Measurements from ENCODE around the gene CRYBA4.

The CRYBA4 gene

DNA sequence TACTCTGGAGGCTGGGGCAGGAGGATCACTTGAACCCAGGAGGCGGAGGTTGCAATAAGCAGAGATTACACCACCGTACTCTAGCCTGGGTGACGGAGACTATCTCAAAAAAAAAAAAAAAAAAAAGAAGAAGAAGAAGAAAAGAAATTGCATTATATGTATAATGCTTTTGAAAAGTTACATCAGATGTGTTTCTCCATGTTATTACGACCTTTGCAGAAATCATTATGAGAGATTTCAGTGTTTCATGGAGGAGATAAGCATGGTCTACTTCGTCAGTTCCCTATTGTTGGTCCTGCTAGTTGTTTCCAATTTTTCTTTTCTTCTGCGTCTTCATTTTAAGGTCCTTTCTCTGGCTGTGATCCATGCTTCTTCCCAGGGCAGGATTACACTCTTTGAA, 38.6 kb downstream of the CRYBA4 start:
- H2AFZ ChIP-seq (ENCODE audit: low read depth, low read length): no peak overlapping the region
- no peaks in the 10 kb centered on the region for H3K79me1 ChIP-seq (replicated peaks; ENCODE audit: low read length, poor library complexity, severe bottlenecking)
- no peak overlapping the region for H4K8ac ChIP-seq (ENCODE audit: low read length)
- no peak overlapping the region for H3K18ac ChIP-seq (ENCODE audit: low read depth in 1 of 2, low read length in 2 of 2)
- H2AK5ac ChIP-seq (ENCODE audit: low read length, severe bottlenecking): no peak overlapping the region
- no peak overlapping the region for H3K23ac ChIP-seq (ENCODE audit: low read length in 2 of 2)
- 98% methylated on average over 4 of the region's 6 CpGs for WGBS
- no peak overlapping the region for H4K91ac ChIP-seq (ENCODE audit: low read length)
- no peak overlapping the region for H3K4me3 ChIP-seq (ENCODE audit: insufficient read depth in 1 of 2, low read depth in 1 of 2, low read length in 2 of 2)
- no peak overlapping the region for H3K9ac ChIP-seq (ENCODE audit: low read length)
- DNase-seq: no peak
- H3K4me1 ChIP-seq (ENCODE audit: control insufficient read depth, insufficient read depth, low read depth, low read length): peaks cover 18% of the 10 kb centered on the region
- no peak overlapping the region for H2BK5ac ChIP-seq (ENCODE audit: low read depth, low read length, poor library complexity, severe bottlenecking)
- no peak overlapping the region for H2BK15ac ChIP-seq (ENCODE audit: low read depth, poor library complexity, severe bottlenecking)
- no peak overlapping the region for H3K4ac ChIP-seq (ENCODE audit: low read depth in 1 of 2, low read length in 2 of 2)
- H3K36me3 ChIP-seq (ENCODE audit: control insufficient read depth in 1 of 2, insufficient read depth in 2 of 2, low read depth in 1 of 2, low read length in 2 of 2): no peaks in the 10 kb centered on the region
- H2BK12ac ChIP-seq (ENCODE audit: low read length in 2 of 2): no peak overlapping the region
- H3K27ac ChIP-seq (ENCODE audit: low read length, poor library complexity, severe bottlenecking): no peak overlapping the region
- H3K27me3 ChIP-seq (ENCODE audit: control insufficient read depth in 1 of 2, insufficient read depth in 1 of 2, low read length in 2 of 2): peaks cover 19 to 37% of the 10 kb centered on the region in 2 experiments
- no peak overlapping the region for H3K14ac ChIP-seq (ENCODE audit: low read length in 2 of 2)
- H2BK120ac ChIP-seq (ENCODE audit: low read depth, low read length): no peak overlapping the region
- no peak overlapping the region for H3K4me2 ChIP-seq (ENCODE audit: low read length, poor library complexity, severe bottlenecking)
- H3K9me3 ChIP-seq (ENCODE audit: control insufficient read depth, low read length): no peaks in the 10 kb centered on the region

DNA sequence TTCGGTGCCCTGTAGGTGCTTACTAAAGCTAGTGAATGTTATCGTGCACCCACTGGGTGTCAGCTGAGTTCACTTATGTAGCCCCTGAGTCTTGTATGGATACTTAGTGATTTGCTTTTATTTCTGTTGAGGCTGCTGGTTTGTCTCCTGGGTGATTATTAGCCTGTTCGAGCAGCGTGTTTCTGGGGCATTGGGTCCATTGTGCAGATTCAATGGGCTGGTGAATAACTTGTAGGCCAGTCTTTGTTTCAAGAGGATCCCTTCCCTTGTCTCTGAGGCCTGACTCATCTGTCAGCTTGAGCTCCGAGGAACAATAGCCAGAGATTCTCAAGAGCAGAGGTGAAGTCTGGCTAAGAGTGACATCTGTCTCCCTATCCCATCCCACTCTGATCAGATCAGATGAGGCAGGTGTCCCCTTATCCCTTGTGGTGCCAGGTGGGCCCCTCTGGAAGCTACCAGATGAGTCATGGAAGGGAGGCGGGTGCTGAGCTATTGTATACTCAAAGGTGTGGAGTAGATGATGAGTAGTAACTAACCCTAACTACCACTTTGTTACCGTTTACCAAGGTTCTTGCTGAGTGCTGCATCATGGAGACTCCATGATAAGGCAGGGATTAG, 39.3 kb downstream of the CRYBA4 start:
- H3K14ac ChIP-seq (ENCODE audit: low read length in 2 of 2): no peak overlapping the region
- no peak overlapping the region for H2BK15ac ChIP-seq (ENCODE audit: low read depth, poor library complexity, severe bottlenecking)
- no peaks in the 10 kb centered on the region for H3K9me3 ChIP-seq (ENCODE audit: control insufficient read depth, low read length)
- H3K4me1 ChIP-seq (ENCODE audit: control insufficient read depth, insufficient read depth, low read depth, low read length): peaks cover 20% of the 10 kb centered on the region
- no peak overlapping the region for H3K4me2 ChIP-seq (ENCODE audit: low read length, poor library complexity, severe bottlenecking)
- no peak for DNase-seq
- WGBS: 62% methylated on average over 7 of the region's 7 CpGs
- no peak overlapping the region for H4K91ac ChIP-seq (ENCODE audit: low read length)
- H3K79me1 ChIP-seq (replicated peaks; ENCODE audit: low read length, poor library complexity, severe bottlenecking): no peaks in the 10 kb centered on the region
- H2BK120ac ChIP-seq (ENCODE audit: low read depth, low read length): no peak overlapping the region
- no peak overlapping the region for H3K23ac ChIP-seq (ENCODE audit: low read length in 2 of 2)
- H3K9ac ChIP-seq (ENCODE audit: low read length): no peak overlapping the region
- H3K4ac ChIP-seq (ENCODE audit: low read depth in 1 of 2, low read length in 2 of 2): no peak overlapping the region
- H2AFZ ChIP-seq (ENCODE audit: low read depth, low read length): no peak overlapping the region
- peaks cover 19 to 32% of the 10 kb centered on the region in 2 experiments for H3K27me3 ChIP-seq (ENCODE audit: control insufficient read depth in 1 of 2, insufficient read depth in 1 of 2, low read length in 2 of 2)
- H3K36me3 ChIP-seq (ENCODE audit: control insufficient read depth in 1 of 2, insufficient read depth in 2 of 2, low read depth in 1 of 2, low read length in 2 of 2): no peaks in the 10 kb centered on the region
- peak overlapping the region in 1 of 2 experiments; percentile 4 for H2BK12ac ChIP-seq (ENCODE audit: low read length in 2 of 2)
- no peak overlapping the region for H3K4me3 ChIP-seq (ENCODE audit: insufficient read depth in 1 of 2, low read depth in 1 of 2, low read length in 2 of 2)
- no peak overlapping the region for H2AK5ac ChIP-seq (ENCODE audit: low read length, severe bottlenecking)
- no peak overlapping the region for H3K27ac ChIP-seq (ENCODE audit: low read length, poor library complexity, severe bottlenecking)
- H4K8ac ChIP-seq (ENCODE audit: low read length): no peak overlapping the region
- no peak overlapping the region for H2BK5ac ChIP-seq (ENCODE audit: low read depth, low read length, poor library complexity, severe bottlenecking)
- no peak overlapping the region for H3K18ac ChIP-seq (ENCODE audit: low read depth in 1 of 2, low read length in 2 of 2)

DNA sequence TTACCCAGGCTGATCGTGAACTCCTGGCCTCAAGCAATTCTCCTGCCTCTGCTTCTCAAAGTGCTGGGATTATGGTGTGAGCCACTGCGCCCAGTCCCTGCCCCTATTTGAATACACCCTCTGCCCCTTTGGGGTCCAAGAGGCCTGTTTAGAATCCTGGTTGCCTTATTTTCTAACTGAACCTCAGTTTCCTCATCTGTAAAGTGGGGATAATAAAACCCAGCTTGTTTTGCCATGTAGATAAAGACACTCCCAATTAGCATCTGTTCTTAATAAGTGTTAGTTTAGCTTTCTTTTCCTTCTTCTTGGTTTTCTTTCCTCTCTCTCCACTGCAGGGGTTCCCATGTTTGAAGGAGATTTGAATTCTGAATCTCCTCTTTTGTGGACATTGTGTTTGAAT, 40.4 kb downstream of the CRYBA4 start:
- Histone ChIP-seq H3K27me3 (ENCODE audit: control insufficient read depth in 1 of 2, insufficient read depth in 1 of 2, low read length in 2 of 2) (peaks cover 13 to 25% of the 10 kb centered on the region in 2 experiments), H3K27ac (ENCODE audit: low read length, poor library complexity, severe bottlenecking) (no peak overlapping the region)
- 98% methylated on average over 2 of the region's 2 CpGs for WGBS

DNA sequence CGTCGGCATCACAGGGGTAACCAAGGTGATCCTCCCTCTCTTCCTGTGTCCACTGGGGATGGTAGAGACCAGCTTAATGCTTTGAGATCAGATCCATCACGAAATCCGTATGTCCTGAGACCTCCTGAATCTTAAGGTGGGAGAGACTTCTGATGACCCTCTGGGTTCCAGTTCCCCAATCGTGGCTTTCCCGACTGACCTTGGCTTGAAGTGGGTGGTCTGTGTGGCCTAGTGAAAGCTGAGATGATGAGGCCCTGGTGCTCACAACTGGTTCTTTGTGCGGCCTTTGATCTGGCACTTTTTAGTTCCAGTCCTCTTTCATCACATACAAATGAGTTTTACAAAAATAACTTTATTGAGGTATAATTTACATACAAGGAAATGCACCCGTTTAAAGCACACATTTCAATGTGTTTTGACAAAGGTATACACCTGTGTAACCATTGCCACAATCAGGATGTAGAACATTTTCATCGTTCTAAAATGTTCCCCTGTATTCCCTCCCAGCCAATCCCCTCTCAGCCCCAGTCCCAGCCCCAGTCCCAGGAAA, 41.7 kb downstream of the CRYBA4 start:
- Histone ChIP-seq H2BK5ac (ENCODE audit: low read depth, low read length, poor library complexity, severe bottlenecking) (no peak overlapping the region), H3K23ac (ENCODE audit: low read length in 2 of 2) (no peak overlapping the region), H2BK12ac (ENCODE audit: low read length in 2 of 2) (no peak overlapping the region), H2AFZ (ENCODE audit: low read depth, low read length) (no peak overlapping the region), H2BK120ac (ENCODE audit: low read depth, low read length) (no peak overlapping the region), H3K18ac (ENCODE audit: low read depth in 1 of 2, low read length in 2 of 2) (no peak overlapping the region), H3K79me1 (replicated peaks; ENCODE audit: low read length, poor library complexity, severe bottlenecking) (no peaks in the 10 kb centered on the region), H2BK15ac (ENCODE audit: low read depth, poor library complexity, severe bottlenecking) (no peak overlapping the region), H3K14ac (ENCODE audit: low read length in 2 of 2) (no peak overlapping the region), H3K4me2 (ENCODE audit: low read length, poor library complexity, severe bottlenecking) (no peak overlapping the region), H3K9me3 (ENCODE audit: control insufficient read depth, low read length) (no peaks in the 10 kb centered on the region), H3K4me3 (ENCODE audit: insufficient read depth in 1 of 2, low read depth in 1 of 2, low read length in 2 of 2) (no peak overlapping the region), H3K9ac (ENCODE audit: low read length) (no peak overlapping the region), H2AK5ac (ENCODE audit: low read length, severe bottlenecking) (no peak overlapping the region), H3K4me1 (ENCODE audit: control insufficient read depth, insufficient read depth, low read depth, low read length) (peaks cover 11% of the 10 kb centered on the region), H3K36me3 (ENCODE audit: control insufficient read depth in 1 of 2, insufficient read depth in 2 of 2, low read depth in 1 of 2, low read length in 2 of 2) (no peaks in the 10 kb centered on the region), H4K8ac (ENCODE audit: low read length) (no peak overlapping the region), H3K27me3 (ENCODE audit: control insufficient read depth in 1 of 2, insufficient read depth in 1 of 2, low read length in 2 of 2) (peaks cover under 1 to 13% of the 10 kb centered on the region in 2 experiments), H3K27ac (ENCODE audit: low read length, poor library complexity, severe bottlenecking) (no peak overlapping the region), H4K91ac (ENCODE audit: low read length) (no peak overlapping the region), H3K4ac (ENCODE audit: low read depth in 1 of 2, low read length in 2 of 2) (no peak overlapping the region)
- WGBS: 84% methylated on average over 8 of the region's 9 CpGs
- DNase-seq: no peak

More for the DNA sequence above, 40.4 kb downstream of the CRYBA4 start:
- no peak for DNase-seq
- no peak overlapping the region for H2BK5ac ChIP-seq (ENCODE audit: low read depth, low read length, poor library complexity, severe bottlenecking)
- H4K91ac ChIP-seq (ENCODE audit: low read length): no peak overlapping the region
- no peaks in the 10 kb centered on the region for H3K9me3 ChIP-seq (ENCODE audit: control insufficient read depth, low read length)
- H2BK120ac ChIP-seq (ENCODE audit: low read depth, low read length): no peak overlapping the region
- H3K23ac ChIP-seq (ENCODE audit: low read length in 2 of 2): no peak overlapping the region
- H3K9ac ChIP-seq (ENCODE audit: low read length): no peak overlapping the region
- H2BK15ac ChIP-seq (ENCODE audit: low read depth, poor library complexity, severe bottlenecking): no peak overlapping the region
- H3K4me1 ChIP-seq (ENCODE audit: control insufficient read depth, insufficient read depth, low read depth, low read length): peaks cover 18% of the 10 kb centered on the region
- no peak overlapping the region for H2BK12ac ChIP-seq (ENCODE audit: low read length in 2 of 2)
- H3K36me3 ChIP-seq (ENCODE audit: control insufficient read depth in 1 of 2, insufficient read depth in 2 of 2, low read depth in 1 of 2, low read length in 2 of 2): no peaks in the 10 kb centered on the region
- H3K4me2 ChIP-seq (ENCODE audit: low read length, poor library complexity, severe bottlenecking): no peak overlapping the region
- H3K79me1 ChIP-seq (replicated peaks; ENCODE audit: low read length, poor library complexity, severe bottlenecking): no peaks in the 10 kb centered on the region
- H3K4ac ChIP-seq (ENCODE audit: low read depth in 1 of 2, low read length in 2 of 2): no peak overlapping the region
- H3K18ac ChIP-seq (ENCODE audit: low read depth in 1 of 2, low read length in 2 of 2): no peak overlapping the region
- H2AFZ ChIP-seq (ENCODE audit: low read depth, low read length): no peak overlapping the region
- H4K8ac ChIP-seq (ENCODE audit: low read length): no peak overlapping the region
- no peak overlapping the region for H3K14ac ChIP-seq (ENCODE audit: low read length in 2 of 2)
- no peak overlapping the region for H3K4me3 ChIP-seq (ENCODE audit: insufficient read depth in 1 of 2, low read depth in 1 of 2, low read length in 2 of 2)
- H2AK5ac ChIP-seq (ENCODE audit: low read length, severe bottlenecking): no peak overlapping the region
